Activated naive CD4-positive, alpha-beta T cell treated with anti-CD3 and anti-CD28 coated beads for 36 hours (primary cell): ENCODE results near the gene EIF4EBP2. TPM values are rescaled to one million over a fixed set of nuclear protein-coding genes. Genes with fewer than 3 reads are reported as not detected.

ENCODE experiments used
- CTCF ChIA-PET: fragments of 350-600 bp; sonication (Branson Sonifier 250); formaldehyde crosslinking; loops from one replicate; lab custom pipeline; 2021; ENCODE audit warnings: antibody characterized with exemption; lab: Charles Lee
- DNase-seq: peaks from one replicate; pipeline ENCODE4 v3.0.0-alpha.2; 2020
- H3K27ac Mint-ChIP-seq: one replicate; pipeline ENCODE4 v1.8.0; 2021; ENCODE audit warnings: mild to moderate bottlenecking, mixed read lengths
- H3K27me3 Mint-ChIP-seq: one replicate; pipeline ENCODE4 v1.8.0; 2021; ENCODE audit warnings: low read depth, mixed read lengths
- H3K36me3 Mint-ChIP-seq: one replicate; pipeline ENCODE4 v1.8.0; 2021; ENCODE audit warnings: low read depth, mixed read lengths
- H3K4me1 Mint-ChIP-seq: one replicate; pipeline ENCODE4 v1.8.0; 2021; ENCODE audit warnings: low read depth, mixed read lengths
- H3K4me3 Mint-ChIP-seq: one replicate; pipeline ENCODE4 v1.8.0; 2021; ENCODE audit warnings: mild to moderate bottlenecking, moderate library complexity, mixed read lengths
- H3K9me3 Mint-ChIP-seq: one replicate; pipeline ENCODE4 v1.8.0; 2021; ENCODE audit warnings: mixed read lengths
- intact Hi-C: fragments of 100-400 bp; cut with micrococcal nuclease; formaldehyde crosslinking; loops from one replicate; pipeline ENCODE4 v1.15.1; 2023
- total RNA-seq, 2 experiments: library from RNA; stranded (reverse); gene quantifications; one replicate each; pipeline ENCODE4 v1.2.3, GENCODE V29; 2021

Gene EIF4EBP2
- total RNA-seq, 2 experiments from 2014 or later, result 20.0 to 21.0 TPM

DNA sequence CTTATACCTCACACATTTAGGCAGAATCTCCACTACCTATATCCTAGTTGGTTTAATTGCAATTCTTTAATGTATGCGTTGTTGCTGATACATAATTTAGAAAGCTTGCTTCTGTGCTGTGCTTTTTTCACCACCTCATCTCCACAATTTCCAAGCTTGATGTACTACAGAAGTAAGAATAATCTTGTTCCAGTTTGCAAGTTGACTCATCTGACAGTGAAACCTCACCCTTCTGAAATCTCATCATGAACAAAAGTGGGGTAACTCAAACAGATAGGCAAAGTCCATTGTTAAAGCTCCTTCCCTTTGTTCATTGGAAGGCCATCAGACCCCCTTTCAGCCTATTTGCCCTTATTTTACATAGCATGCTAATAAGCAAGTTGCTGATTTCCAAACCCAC, 13.6 kb downstream of the EIF4EBP2 start:
- intact Hi-C loops, result loop anchor here (1.0 kb wide), 1 partner anchor 12 kb away; no protein-coding TSS in a partner anchor
- Mint-ChIP-seq H3K27ac (peak overlapping the region; percentile 23), H3K4me3 (no peak overlapping the region)

DNA sequence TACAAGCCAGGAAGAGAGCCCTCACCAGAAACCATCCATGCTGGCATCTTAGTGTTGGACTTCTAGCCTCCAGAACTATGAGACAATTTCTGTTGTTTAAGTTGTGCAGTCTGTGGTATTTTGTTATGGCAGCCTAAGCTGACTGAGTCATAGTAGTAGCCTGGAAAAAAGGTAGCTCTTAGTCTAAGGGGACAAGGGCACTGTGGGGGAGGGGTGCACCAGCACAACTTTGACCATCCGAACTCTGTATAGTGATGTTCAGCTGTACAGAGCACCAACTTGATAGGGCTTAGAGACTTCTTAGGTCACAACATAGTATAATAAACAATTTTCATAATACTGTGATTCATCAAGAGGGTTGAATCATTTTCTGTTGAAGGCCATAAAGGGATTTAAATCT, 14.3 kb downstream of the EIF4EBP2 start:
- H3K4me1 Mint-ChIP-seq, result peaks cover 25% of the 10 kb centered on the region
- intact Hi-C loops, result no loop called here
- peaks cover 11% of the 10 kb centered on the region for H3K36me3 Mint-ChIP-seq
- no peaks in the 10 kb centered on the region for H3K27me3 Mint-ChIP-seq
- no peak overlapping the region for H3K4me3 Mint-ChIP-seq
- no peaks in the 10 kb centered on the region for H3K9me3 Mint-ChIP-seq
- CTCF ChIA-PET, result interaction anchor here (0.6 to 2.1 kb wide), 2 partner anchors 39 to 142 kb away, joined by 4 to 9 read pairs; no protein-coding TSS in a partner anchor
- no peak for DNase-seq
- peak overlapping the region; percentile 23 for H3K27ac Mint-ChIP-seq

More for the DNA sequence above, 13.6 kb downstream of the EIF4EBP2 start:
- no peaks in the 10 kb centered on the region for H3K27me3 Mint-ChIP-seq
- CTCF ChIA-PET, result interaction anchor here (2.1 kb wide), 1 partner anchor 38 kb away, joined by 9 read pairs; no protein-coding TSS in a partner anchor
- no peak for DNase-seq
- H3K4me1 Mint-ChIP-seq, result peaks cover 29% of the 10 kb centered on the region
- H3K9me3 Mint-ChIP-seq, result no peaks in the 10 kb centered on the region
- peaks cover 8% of the 10 kb centered on the region for H3K36me3 Mint-ChIP-seq

DNA sequence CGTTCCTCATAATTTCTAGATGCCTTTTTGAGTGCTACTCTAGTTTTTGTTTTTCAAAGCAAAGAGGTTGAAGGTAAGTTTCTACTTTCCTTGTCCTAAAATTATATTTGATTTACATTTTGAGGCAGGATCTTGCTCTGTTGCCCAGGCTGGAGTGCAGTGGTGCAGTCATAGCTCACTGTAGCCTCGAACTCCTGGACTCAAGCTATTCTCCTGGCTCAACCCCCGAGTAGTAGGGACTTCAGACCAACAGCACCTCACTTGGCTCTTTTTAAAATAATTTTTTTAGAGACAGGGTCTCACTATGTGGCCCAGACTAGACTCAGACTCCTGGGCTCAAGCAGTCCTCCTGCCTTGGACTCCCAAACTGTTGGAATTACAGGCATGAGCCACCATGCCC, 14.8 kb downstream of the EIF4EBP2 start:
- Mint-ChIP-seq H3K27me3 (no peaks in the 10 kb centered on the region), H3K9me3 (no peaks in the 10 kb centered on the region), H3K4me3 (no peak overlapping the region), H3K27ac (no peak overlapping the region), H3K36me3 (peaks cover 11% of the 10 kb centered on the region), H3K4me1 (peaks cover 25% of the 10 kb centered on the region)
- DNase-seq, result no peak
- intact Hi-C loops, result no loop called here
- CTCF ChIA-PET, result interaction anchor here (0.6 to 2.1 kb wide), 3 partner anchors 39 to 143 kb away, joined by 4 to 9 read pairs (median 4); no protein-coding TSS in a partner anchor

DNA sequence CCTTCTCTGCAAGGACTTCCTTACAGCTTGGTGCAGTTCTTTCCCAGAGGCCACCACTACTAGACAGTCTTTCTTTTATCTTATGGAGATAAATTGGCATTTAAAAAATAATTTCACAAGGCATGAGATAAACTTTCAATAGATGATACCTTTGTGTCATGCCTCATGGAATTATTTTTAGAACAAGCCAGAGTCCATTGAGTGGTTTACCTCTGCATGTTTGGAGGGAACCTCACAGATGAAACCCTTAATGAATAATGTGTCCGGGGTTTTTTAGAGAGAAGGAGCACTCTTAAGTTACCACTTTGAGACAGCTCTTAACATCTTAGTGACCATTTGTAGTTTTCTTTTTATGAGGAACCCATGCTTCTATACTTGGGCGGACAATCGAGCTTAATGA, 20.4 kb downstream of the EIF4EBP2 start:
- Mint-ChIP-seq H3K27me3 (no peaks in the 10 kb centered on the region), H3K4me3 (no peak overlapping the region), H3K36me3 (peaks cover 12% of the 10 kb centered on the region), H3K4me1 (no peaks in the 10 kb centered on the region), H3K27ac (no peak overlapping the region), H3K9me3 (no peaks in the 10 kb centered on the region)
- DNase-seq, result no peak
- intact Hi-C loops, result no loop called here
- CTCF ChIA-PET, result interaction anchor here (1.2 kb wide), 1 partner anchor 19 kb away, joined by 3 read pairs; no protein-coding TSS in a partner anchor

DNA sequence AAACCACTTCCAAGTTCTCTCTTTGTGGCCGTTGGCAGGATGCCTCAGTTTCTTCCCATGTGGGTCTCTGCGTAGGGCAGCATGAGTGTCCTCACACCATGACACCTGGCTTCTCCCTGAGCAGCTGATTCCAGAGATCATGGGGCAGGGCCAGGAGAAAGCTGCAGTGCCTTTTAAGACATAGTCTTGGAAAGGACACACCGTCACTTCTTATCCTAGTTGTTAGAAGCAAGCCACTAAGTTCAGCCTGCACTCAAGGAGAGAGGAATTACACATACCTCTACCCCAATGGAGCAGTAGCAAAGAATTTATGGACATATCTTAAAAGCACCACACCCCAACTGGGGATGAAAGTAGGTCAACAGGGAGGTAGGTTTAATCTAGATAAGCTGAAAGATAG, 21.2 kb downstream of the EIF4EBP2 start:
- Mint-ChIP-seq H3K4me1 (no peaks in the 10 kb centered on the region), H3K36me3 (peaks cover 9% of the 10 kb centered on the region), H3K9me3 (no peaks in the 10 kb centered on the region), H3K27me3 (no peaks in the 10 kb centered on the region), H3K27ac (no peak overlapping the region), H3K4me3 (no peak overlapping the region)
- intact Hi-C loops, result no loop called here
- DNase-seq, result no peak
- CTCF ChIA-PET, result interaction anchor here (0.6 to 1.2 kb wide), 3 partner anchors 9 to 41 kb away, joined by 3 to 4 read pairs (median 3); no protein-coding TSS in a partner anchor

DNA sequence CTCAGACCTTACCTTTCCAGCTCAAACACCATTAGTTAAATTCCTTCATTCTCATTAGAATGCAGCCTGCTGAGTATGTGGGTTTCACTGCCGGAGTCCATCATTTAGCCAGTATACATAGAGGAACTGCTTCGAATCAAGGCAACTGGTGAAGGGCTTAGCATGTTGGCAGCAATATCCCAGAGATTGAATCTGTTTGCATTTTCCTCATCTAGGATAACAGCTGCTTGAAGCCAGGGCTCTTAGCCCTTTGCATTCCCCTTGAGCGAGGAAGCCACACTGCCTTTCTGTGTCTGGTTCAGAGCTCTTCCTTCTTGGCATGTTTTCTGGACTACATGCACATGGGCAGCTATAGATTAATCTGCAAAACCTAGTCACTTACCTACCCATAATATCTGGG, 22.9 kb downstream of the EIF4EBP2 start:
- no peak overlapping the region for H3K27ac Mint-ChIP-seq
- DNase-seq, result no peak
- peaks cover 9% of the 10 kb centered on the region for H3K36me3 Mint-ChIP-seq
- H3K4me1 Mint-ChIP-seq, result peaks cover 3% of the 10 kb centered on the region
- intact Hi-C loops, result no loop called here
- CTCF ChIA-PET, result interaction anchor here (0.9 kb wide), 1 partner anchor 14 kb away, joined by 3 read pairs; no protein-coding TSS in a partner anchor
- H3K4me3 Mint-ChIP-seq, result no peak overlapping the region
- no peaks in the 10 kb centered on the region for H3K9me3 Mint-ChIP-seq
- no peaks in the 10 kb centered on the region for H3K27me3 Mint-ChIP-seq

DNA sequence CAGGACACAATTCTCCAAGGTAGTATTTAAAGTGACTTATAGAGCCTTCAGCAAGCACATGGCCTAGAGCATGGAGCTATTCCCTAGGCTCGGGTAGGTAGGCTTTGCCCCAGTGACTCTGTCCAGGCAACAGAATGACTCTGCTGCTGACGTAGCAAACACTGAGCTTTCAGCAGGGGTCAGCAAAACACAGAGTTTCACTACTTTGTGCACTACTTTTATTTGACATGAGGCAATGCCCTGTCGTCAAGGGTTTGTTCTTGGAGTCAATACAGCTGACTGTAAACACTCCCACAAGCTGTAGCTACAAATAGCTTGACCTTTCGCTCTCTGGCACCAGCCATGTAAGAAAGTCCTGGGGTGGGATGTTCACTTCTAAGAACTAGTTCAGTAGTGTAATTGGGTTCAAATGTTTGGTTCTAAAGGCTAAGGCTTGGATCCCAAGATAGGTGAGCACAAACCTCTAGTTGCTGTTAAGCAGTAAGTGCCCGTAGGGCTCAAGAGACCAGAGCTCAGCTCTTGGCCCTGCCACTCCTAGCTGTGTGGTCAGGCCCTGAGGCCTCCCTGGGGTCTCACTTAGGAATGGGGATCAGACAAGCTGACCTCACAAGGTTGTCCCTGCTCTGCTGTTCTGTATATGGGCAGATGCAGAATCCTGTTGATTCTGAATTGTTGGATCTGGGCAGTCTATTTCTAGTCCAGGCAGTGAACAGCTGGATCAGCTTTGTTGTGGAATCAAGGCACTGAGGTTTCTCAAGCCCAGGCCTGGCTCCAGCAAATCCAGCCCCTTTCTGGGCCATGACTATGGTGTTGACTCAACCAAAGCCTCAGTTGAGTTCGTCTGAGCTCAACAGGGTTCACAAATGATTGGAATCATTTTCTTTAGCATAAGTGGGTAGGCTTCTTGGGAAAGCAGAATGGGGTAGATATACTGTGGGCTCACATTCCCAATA, 26.8 kb downstream of the EIF4EBP2 start:
- Mint-ChIP-seq H3K4me3 (no peak overlapping the region), H3K9me3 (no peaks in the 10 kb centered on the region), H3K27me3 (no peaks in the 10 kb centered on the region), H3K36me3 (peaks cover 2% of the 10 kb centered on the region), H3K27ac (no peak overlapping the region), H3K4me1 (peaks cover 26% of the 10 kb centered on the region)
- intact Hi-C loops, result no loop called here
- DNase-seq, result no peak
- CTCF ChIA-PET, result interaction anchor here (0.6 to 3.1 kb wide), 4 partner anchors 15 to 240 kb away, joined by 3 to 10 read pairs (median 3); no protein-coding TSS in a partner anchor

DNA sequence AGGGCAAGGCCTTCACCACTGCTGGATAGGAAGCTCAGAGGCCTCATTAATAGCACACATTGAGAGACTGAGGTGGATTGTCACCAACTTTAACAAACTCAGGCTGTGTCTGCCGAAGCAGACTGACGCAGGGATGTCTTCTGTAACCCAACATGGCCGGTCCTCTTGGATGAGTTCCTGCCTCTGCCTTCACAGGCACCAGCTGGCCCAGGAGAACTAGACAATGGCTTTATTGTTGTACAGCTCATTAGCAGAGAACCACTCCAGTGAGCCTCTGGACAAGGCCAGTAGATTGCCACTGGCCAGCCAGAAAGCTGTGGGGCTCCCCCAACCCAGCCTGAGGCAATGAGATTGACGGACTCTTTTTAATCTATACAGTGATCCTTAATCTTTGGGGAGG, 28.2 kb downstream of the EIF4EBP2 start:
- intact Hi-C loops, result no loop called here
- CTCF ChIA-PET, result interaction anchor here (0.6 to 3.1 kb wide), 6 partner anchors 28 to 150 kb away, joined by 3 to 10 read pairs (median 4); partner anchors contain the start of gene EIF4EBP2
- no peaks in the 10 kb centered on the region for H3K9me3 Mint-ChIP-seq

DNA sequence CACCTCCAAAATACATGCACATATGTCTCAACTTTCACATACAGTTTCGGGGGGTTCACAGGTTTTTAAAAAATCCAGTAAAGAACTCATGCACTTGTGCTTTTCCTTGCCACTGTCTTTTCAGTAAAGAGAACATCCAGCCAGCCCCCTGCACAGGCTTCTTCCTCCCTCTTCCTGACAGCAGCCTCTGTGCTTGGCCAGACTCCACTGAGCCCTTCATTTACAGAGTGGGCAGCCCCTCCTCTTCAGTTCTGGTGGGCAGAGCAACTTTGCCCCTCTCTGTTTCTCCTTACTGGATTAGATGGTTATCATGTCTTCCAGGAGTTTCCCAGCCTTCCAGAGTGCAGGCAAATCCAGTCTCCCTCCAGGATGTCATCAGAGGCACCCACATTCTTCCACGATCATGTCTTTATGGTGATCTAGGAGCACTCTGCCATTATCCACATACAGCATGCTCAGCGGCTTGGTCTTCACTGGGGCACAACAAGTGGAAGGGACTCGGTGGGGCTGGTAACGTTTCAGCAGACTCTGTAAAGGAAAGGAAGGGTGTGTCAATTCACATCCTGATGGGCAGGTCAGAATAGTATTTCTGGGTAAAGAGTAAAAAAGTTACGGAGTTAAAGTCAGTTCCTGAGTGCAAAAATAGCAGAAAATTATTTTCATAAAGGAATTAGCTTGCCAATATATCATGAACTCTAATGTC, 28.8 kb downstream of the EIF4EBP2 start:
- H3K27me3 Mint-ChIP-seq, result no peaks in the 10 kb centered on the region
- H3K27ac Mint-ChIP-seq, result no peak overlapping the region
- H3K4me3 Mint-ChIP-seq, result no peak overlapping the region
- intact Hi-C loops, result no loop called here
- no peaks in the 10 kb centered on the region for H3K9me3 Mint-ChIP-seq
- CTCF ChIA-PET, result interaction anchor here (0.6 to 3.1 kb wide), 8 partner anchors 29 to 149 kb away, joined by 3 to 10 read pairs (median 3); partner anchors contain the start of gene EIF4EBP2
- peaks cover 26% of the 10 kb centered on the region for H3K4me1 Mint-ChIP-seq
- DNase-seq, result no peak
- H3K36me3 Mint-ChIP-seq, result peaks cover 2% of the 10 kb centered on the region

More for the DNA sequence above, 28.2 kb downstream of the EIF4EBP2 start:
- peaks cover 26% of the 10 kb centered on the region for H3K4me1 Mint-ChIP-seq
- no peak for DNase-seq
- no peak overlapping the region for H3K27ac Mint-ChIP-seq
- peaks cover 2% of the 10 kb centered on the region for H3K36me3 Mint-ChIP-seq
- H3K4me3 Mint-ChIP-seq, result no peak overlapping the region
- no peaks in the 10 kb centered on the region for H3K27me3 Mint-ChIP-seq

DNA sequence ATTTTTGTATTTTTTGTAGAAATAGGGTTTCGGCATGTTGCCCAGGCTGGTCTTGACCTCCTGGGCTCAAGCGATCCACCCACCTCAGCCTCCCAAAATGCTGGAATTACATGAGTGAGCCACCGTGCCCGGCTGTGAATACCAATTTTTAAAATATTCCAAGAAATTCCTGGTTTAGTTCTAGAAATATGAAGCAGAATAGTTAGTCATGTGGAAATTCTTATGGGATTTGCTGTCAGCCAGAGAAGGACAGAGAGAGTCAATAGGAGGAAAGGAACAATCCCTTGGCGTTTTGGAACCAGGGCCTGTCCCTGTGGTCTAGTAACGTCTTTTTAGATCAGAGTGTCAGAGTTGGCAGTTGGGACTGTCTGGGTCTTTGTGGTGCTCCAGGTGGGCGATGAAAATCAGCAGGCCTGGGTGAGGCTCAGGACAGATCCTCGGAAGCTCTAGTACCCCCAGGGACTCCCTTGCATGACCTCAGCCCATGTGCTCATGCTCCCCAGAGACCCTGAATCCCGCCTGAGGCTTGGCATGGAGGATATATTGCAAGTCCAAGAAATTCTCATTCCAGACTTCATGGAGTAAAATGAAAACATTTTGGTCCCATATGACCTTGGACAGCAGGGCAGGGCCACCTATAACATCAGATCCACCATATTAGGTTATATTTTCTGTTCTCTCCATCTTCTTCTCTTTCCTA, 29.8 kb downstream of the EIF4EBP2 start:
- Mint-ChIP-seq H3K27ac (no peak overlapping the region), H3K27me3 (peaks cover 2% of the 10 kb centered on the region), H3K36me3 (peaks cover 2% of the 10 kb centered on the region), H3K4me3 (no peak overlapping the region), H3K4me1 (peaks cover 26% of the 10 kb centered on the region), H3K9me3 (no peaks in the 10 kb centered on the region)
- CTCF ChIA-PET, result interaction anchor here (0.8 to 3.1 kb wide), 4 partner anchors 28 to 54 kb away, joined by 3 to 10 read pairs (median 6); no protein-coding TSS in a partner anchor
- no peak for DNase-seq
- intact Hi-C loops, result no loop called here

DNA sequence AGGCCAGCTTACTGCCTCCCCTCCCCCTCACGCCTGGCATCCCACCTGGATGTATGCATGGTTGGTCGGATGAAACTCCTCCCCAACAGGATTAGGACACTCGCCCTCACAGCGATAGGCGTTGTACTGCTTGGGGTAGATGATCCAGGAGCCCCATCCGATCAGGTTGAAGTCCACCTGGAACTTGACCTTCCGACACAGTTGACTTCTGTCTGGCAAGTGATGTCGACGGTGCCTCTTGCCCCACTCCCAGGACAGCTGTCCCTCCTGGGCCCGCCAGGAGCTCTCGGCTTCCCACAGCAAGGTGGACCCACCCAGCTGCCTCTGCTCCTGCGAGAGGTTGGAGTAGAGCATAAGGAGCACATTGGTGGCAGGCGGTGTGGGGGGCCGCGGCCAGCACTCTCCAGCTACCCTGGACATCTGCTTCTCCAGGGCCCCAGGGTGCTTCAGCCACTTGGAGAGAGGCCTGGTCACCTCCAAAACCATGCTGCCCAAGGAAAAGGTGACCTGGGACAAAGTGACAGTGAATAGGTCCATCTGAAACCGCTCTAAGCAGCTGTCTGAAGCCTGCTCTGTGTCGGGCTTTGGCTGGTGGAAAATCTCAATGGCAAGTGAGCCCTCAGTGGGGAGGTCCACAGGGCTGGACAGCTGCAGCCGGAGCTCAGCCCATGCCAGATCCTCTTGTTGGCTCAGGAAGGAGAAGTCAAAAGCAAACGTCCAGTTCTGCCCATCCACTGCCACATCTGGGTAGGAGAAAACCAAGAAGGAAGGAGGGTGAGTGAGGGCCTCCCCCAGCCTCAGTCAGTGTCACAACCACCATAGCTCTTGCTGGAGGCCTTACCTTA, 31.5 kb downstream of the EIF4EBP2 start:
- CTCF ChIA-PET, result no interaction called here
- Mint-ChIP-seq H3K9me3 (no peaks in the 10 kb centered on the region), H3K4me1 (peaks cover 26% of the 10 kb centered on the region), H3K36me3 (peaks cover 2% of the 10 kb centered on the region), H3K4me3 (no peak overlapping the region), H3K27ac (no peak overlapping the region), H3K27me3 (peaks cover 16% of the 10 kb centered on the region)
- intact Hi-C loops, result no loop called here
- DNase-seq, result no peak
